Ishikawa (cell line): ENCODE results near the gene OR2W1.

Experiments
- TCF12 ChIP-seq: IDR thresholded peaks from 2 replicates; pipeline ENCODE4 v1.6.1; 2012; ENCODE audit warnings: low read depth
- YY1 ChIP-seq: IDR thresholded peaks from 2 replicates; pipeline ENCODE4 v1.6.1; 2012; ENCODE audit warnings: low read depth

DNA sequence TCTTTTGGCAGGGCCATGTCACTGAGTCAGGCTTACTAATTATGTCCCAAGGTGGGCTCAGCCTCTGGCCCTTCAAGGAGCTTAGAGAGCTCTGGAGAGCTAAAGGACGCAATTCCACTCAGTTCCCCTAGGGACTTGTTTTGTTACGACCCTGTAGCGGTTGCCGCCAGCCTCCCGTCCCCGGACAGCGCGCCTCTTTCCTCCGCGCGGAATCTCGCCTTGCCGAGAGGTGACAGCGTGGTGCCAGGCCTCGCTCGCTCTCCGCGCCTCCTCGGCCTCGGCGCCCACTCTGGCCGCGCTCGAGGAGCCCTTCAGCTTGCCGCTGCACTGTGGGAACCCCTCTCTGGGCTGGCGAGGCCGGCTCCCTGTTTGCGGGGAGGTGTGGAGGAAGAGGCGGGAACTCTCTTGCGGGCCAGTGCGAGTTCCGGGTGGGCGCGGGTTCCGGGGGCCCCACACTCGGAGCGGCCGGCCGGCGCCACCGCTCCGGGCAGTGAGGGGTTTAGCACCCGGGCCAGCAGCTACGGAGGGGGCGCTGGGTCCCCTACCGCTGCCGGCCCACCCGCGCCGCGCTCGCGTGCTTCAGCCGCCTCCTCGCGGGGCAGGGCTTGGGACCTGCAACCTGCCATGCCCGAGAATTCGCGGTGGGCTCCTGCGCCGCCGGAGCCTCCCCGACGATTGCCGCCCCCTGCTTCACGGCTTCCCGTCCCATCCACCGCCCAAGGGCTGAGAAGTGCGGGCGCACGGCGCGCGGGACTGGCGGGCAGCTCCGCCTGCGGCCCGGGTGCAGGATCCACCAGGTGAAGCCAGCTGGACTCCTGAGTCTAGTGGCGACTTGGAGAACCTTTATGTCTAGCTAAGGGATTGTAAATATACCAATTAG is 30.0 kb downstream of the OR2W1 start:
- no peak for TF ChIP-seq YY1
- TF ChIP-seq TCF12 = no peak
